ENCODE measurements around the gene SLC1A5. TPM values are rescaled to one million over a fixed set of nuclear protein-coding genes. Genes with fewer than 3 reads are reported as not detected.

SLC1A5 gene
- total RNA-seq, 1 donor from 2014 or later, result 86.8 TPM

DNA sequence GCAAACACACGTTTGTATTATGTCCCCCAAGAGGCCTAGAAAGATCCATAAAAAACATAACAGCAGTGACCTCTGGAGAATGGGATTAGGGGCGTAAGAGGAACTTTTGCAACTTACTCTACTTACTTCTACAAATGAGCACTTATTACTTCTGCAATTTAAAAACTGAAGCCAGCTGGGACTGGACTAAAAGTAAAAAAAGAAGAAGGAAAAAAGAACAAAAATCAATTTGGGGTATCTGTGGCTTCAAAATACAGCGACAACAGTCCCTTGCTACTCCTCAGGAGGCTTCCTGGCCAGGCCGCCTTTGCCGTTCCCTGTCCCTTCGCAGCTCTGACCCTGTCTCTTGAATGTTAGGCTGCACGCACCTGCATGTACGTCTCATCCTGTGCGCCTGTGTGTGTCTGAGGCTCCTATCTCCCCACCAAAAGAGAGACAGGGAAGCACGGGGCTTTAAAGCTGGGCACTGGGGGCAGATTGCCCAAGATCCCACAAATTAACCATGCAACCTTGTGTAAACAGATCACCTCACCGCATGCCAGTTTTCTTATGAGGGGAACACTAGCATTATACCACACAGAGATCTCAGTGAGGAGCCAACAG lies 54.6 kb downstream of the SLC1A5 start:
- no peak for DNase-seq (ENCODE audit: low spot score in 2 of 2)
- H3K4me3 ChIP-seq, result no peak overlapping the region
- no peaks in the 10 kb centered on the region for H3K9me3 ChIP-seq
- H3K4me1 ChIP-seq, result peaks cover 0 to under 1% of the 10 kb centered on the region in 2 donors
- TF ChIP-seq, protein P1, sequence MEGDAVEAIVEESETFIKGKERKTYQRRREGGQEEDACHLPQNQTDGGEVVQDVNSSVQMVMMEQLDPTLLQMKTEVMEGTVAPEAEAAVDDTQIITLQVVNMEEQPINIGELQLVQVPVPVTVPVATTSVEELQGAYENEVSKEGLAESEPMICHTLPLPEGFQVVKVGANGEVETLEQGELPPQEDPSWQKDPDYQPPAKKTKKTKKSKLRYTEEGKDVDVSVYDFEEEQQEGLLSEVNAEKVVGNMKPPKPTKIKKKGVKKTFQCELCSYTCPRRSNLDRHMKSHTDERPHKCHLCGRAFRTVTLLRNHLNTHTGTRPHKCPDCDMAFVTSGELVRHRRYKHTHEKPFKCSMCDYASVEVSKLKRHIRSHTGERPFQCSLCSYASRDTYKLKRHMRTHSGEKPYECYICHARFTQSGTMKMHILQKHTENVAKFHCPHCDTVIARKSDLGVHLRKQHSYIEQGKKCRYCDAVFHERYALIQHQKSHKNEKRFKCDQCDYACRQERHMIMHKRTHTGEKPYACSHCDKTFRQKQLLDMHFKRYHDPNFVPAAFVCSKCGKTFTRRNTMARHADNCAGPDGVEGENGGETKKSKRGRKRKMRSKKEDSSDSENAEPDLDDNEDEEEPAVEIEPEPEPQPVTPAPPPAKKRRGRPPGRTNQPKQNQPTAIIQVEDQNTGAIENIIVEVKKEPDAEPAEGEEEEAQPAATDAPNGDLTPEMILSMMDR (IDR thresholded peaks at IDR 0.05), result no peak
- intact Hi-C loops (cut with DNase I), result no loop called here
- no peaks in the 10 kb centered on the region for H3K27me3 ChIP-seq
- H3K27ac ChIP-seq, result peak overlapping the region in 1 of 2 donors; percentile 19
- H3K36me3 ChIP-seq, result peaks cover 58 to 78% of the 10 kb centered on the region in 2 donors

DNA sequence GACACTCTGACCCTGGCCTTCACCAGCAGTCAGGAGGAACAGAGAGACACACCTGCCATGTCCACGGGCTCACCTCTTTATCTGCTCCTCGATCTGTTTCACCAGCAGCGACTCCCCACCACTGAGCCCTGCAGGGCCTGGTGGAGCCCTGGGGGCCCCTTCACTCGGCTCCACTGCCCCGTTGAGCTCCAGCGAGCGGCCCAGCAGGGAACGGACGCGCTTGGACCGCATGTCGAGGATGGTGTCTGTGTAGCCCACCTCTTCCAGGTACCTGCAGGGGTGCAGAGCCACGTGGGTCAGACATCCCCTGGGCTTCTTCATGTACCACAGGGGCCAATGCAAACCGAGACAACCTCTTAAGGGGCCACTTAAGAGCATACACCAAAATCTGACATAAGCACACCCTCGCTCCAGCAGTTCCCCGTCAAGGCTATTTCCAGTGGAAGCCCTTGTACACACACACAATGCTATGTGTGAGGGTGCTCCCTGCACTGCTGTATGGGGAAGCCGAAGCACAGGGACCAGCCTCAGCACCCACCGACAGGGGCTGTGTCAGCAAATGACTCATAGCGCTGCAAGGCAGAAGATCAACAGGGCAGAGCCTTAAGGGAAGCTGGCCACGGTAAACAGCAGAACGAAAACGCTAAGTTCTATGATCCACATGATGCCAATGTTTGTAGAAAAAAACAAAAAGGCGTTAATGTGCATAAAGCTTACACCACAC lies 55.3 kb downstream of the SLC1A5 start:
- DNase-seq (ENCODE audit: low spot score in 2 of 2), result peak in 1 of 2 donors; percentile 47
- no peaks in the 10 kb centered on the region for H3K4me1 ChIP-seq
- H3K27me3 ChIP-seq, result no peaks in the 10 kb centered on the region
- peaks cover 65 to 78% of the 10 kb centered on the region in 2 donors for H3K36me3 ChIP-seq
- H3K4me3 ChIP-seq, result no peak overlapping the region
- H3K27ac ChIP-seq, result no peak overlapping the region
- intact Hi-C loops (cut with DNase I), result no loop called here
- TF ChIP-seq, protein P1 (IDR thresholded peaks at IDR 0.05), result no peak
- no peaks in the 10 kb centered on the region for H3K9me3 ChIP-seq

DNA sequence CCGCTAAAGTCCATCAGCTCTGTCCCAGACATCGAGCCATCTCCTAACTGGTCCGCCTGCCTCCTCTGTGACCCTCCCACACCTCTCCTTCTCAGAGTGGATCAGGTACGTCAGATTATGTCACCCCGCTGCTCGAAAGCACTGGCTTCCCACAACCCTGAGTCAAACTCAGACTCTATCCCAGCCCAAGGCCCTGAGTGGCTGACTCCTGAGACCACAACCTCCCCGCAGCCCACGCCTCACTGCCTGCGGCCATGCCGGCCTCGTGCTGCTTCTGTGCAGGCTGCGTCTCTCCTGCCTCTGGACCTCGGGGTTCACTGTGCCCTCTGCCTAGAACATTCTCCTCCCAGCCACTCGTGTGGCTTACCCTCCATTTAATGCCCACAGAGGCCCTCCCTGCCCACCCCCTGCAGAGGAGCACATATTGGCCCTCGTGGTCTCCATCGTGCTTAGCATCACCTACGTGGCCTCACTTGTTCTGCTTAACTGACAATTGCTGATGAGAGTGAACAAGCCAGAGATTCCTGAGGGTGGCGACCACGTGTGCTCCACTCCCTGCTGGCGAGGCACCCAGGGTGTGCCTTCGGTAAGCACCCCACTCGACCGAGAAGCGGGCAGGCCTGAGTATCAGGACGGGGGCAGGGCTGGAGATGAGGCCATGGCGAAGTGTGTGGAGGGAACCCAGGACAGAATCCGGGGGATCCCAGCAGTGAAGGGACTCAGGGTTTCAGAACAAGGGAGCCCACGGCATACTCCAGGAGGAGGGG lies 56.0 kb downstream of the SLC1A5 start:
- Histone ChIP-seq H3K36me3 (peaks cover 73 to 78% of the 10 kb centered on the region in 2 donors), H3K27me3 (no peaks in the 10 kb centered on the region), H3K4me3 (no peak overlapping the region), H3K4me1 (no peaks in the 10 kb centered on the region), H3K27ac (no peak overlapping the region), H3K9me3 (no peaks in the 10 kb centered on the region)
- DNase-seq (ENCODE audit: low spot score in 2 of 2), result no peak
- TF ChIP-seq, protein P1 (IDR thresholded peaks at IDR 0.05), result no peak
- intact Hi-C loops (cut with DNase I), result no loop called here

DNA sequence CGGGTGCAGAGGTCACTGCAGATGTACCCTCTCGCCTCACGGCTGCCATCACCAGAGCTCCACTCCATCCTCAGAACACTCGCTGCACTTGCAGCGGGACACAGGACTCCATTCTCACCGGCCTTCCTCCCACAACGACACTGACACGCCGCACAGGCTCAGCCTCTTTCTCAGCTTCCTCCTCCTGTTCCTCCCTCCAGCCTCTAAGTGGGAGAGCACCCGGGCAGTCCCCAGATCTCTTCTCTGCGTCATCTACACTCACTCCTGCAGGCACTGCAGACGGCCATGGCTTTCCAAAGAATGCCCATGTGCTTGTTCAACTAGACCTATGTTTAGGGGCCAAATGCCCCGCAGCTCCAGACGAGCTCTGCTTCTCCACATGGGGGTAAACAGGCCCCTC lies 56.8 kb downstream of the SLC1A5 start:
- Histone ChIP-seq H3K27ac (no peak overlapping the region), H3K4me3 (no peak overlapping the region), H3K36me3 (peaks cover 80 to 84% of the 10 kb centered on the region in 2 donors), H3K27me3 (no peaks in the 10 kb centered on the region), H3K9me3 (no peaks in the 10 kb centered on the region), H3K4me1 (no peaks in the 10 kb centered on the region)
- TF ChIP-seq, protein P1 (IDR thresholded peaks at IDR 0.05), result no peak
- intact Hi-C loops (cut with DNase I), result no loop called here
- DNase-seq (ENCODE audit: low spot score in 2 of 2), result no peak

DNA sequence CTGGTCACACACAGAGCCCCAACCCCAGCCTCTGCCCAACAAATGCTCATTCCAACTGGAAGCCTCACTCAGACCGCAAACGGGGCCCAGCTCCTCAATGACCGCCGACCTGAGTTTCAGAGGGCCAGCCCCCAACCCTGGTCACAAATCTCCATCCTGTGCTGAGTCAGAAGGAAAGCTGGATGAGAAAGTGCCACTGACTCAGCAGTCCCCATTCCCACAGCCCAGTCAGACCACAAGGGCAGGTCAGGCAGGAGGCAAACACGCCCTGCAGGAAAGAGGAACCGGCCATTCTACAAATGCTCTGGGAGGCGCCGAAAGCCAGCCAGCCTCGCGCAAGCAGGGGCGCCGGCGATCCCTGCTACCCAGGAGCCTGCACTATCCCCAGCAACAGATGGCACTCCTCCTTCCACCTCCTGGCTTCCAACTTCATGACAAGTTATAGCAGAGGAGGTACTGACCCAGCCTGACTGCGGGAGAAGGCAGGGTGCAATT lies 57.3 kb downstream of the SLC1A5 start:
- intact Hi-C loops (cut with DNase I), result no loop called here
- no peaks in the 10 kb centered on the region for H3K4me1 ChIP-seq
- no peak for DNase-seq (ENCODE audit: low spot score in 2 of 2)

More for the DNA sequence above, 57.3 kb downstream of the SLC1A5 start:
- Histone ChIP-seq H3K27me3 (no peaks in the 10 kb centered on the region), H3K36me3 (peaks cover 85 to 89% of the 10 kb centered on the region in 2 donors), H3K4me3 (no peak overlapping the region), H3K27ac (no peak overlapping the region), H3K9me3 (no peaks in the 10 kb centered on the region)
- TF ChIP-seq, protein P1 (IDR thresholded peaks at IDR 0.05), result no peak

All from ascending aorta (tissue), 2 donors.